Vagina (tissue), 2 donors: ENCODE measurements around the gene PRKAA1. TPM values are rescaled to one million over a fixed set of nuclear protein-coding genes. Genes with fewer than 3 reads are reported as not detected.

Experiments used
- DNase-seq, 2 donors: peaks; one replicate each; pipeline ENCODE4 v3.0.0-alpha.2; 2017; ENCODE audit errors: extremely low spot score in 2 of 2
- H3K27ac ChIP-seq: fragments of 200-600 bp; sonication (generic); one replicate; pipeline ENCODE4 v1.5.1; 2019
- H3K27me3 ChIP-seq: fragments of 200-600 bp; sonication (generic); one replicate; pipeline ENCODE4 v1.5.1; 2019
- H3K36me3 ChIP-seq, 2 donors: fragments of 200-600 bp; sonication (generic); one replicate each; pipeline ENCODE4 v1.5.1; 2017 to 2019
- H3K4me1 ChIP-seq: fragments of 200-600 bp; sonication (generic); one replicate; pipeline ENCODE4 v1.5.1; 2019
- H3K4me3 ChIP-seq, 2 donors: fragments of 200-600 bp; sonication (generic); 1 replicate in 1 of 2; 2 replicates in 1 of 2; pipeline ENCODE4 v1.5.1; 2016 to 2019
- H3K9me3 ChIP-seq: fragments of 200-600 bp; sonication (generic); one replicate; pipeline ENCODE4 v1.5.1; 2019
- CTCF ChIP-seq, 3 experiments: fragments of 450-650 bp in 2 of 3; fragments of 200-600 bp in 1 of 3; sonication (generic) in 1 of 3; IDR thresholded peaks; one replicate each; pipeline ENCODE4 v1.5.1; 2017 to 2019; ENCODE audit warnings: antibody characterized with exemption in 3 of 3, mild to moderate bottlenecking in 2 of 3, moderate library complexity in 2 of 3
- POLR2A ChIP-seq, 2 donors: fragments of 450-650 bp; IDR thresholded peaks; one replicate each; pipeline ENCODE4 v1.6.1; 2017; ENCODE audit warnings: antibody characterized with exemption in 2 of 2, mild to moderate bottlenecking in 2 of 2, moderate library complexity in 2 of 2
- POLR2AphosphoS5 ChIP-seq, 2 donors: sonication (generic); formaldehyde crosslinking; IDR thresholded peaks; one replicate each; pipeline ENCODE4 v1.9.0; 2017; ENCODE audit warnings: antibody characterized with exemption in 2 of 2, mild to moderate bottlenecking in 2 of 2, low read depth in 1 of 2; ENCODE audit not compliant: insufficient read depth in 1 of 2
- intact Hi-C: fragments of 100-400 bp; cut with DNase I; formaldehyde crosslinking; loops from one replicate; pipeline ENCODE4 v1.15.1; 2023
- total RNA-seq: library from RNA; depleted of rRNA; stranded (reverse); fragments of >200 nt; gene quantifications from one replicate; pipeline ENCODE4 v1.2.3, GENCODE V29; 2016

The PRKAA1 gene
- total RNA-seq, 1 donor from 2014 or later, result 69.0 TPM

- TF ChIP-seq CTCF (IDR thresholded peaks at IDR 0.05), result no peak
- no peak for TF ChIP-seq POLR2AphosphoS5 (IDR thresholded peaks at IDR 0.05; ENCODE audit: insufficient read depth in 1 of 2, low read depth in 1 of 2)
- TF ChIP-seq POLR2A (IDR thresholded peaks at IDR 0.05), result no peak
- Histone ChIP-seq H3K27ac (no peak overlapping the region), H3K36me3 (peaks cover 0 to 25% of the 10 kb centered on the region in 2 donors), H3K9me3 (no peaks in the 10 kb centered on the region), H3K4me1 (peaks cover 24% of the 10 kb centered on the region), H3K27me3 (no peaks in the 10 kb centered on the region), H3K4me3 (no peak overlapping the region)
- intact Hi-C loops, result no loop called here
- no peak for DNase-seq
Measured at GRCh38 chr5:40776658-40776977, 21.6 kb downstream of the PRKAA1 start.

GRCh38 chr5:40775846-40776657 lies 22.1 kb downstream of the PRKAA1 start:
- intact Hi-C loops, result no loop called here
- no peak for DNase-seq
- H3K9me3 ChIP-seq, result no peaks in the 10 kb centered on the region
- H3K4me1 ChIP-seq, result peaks cover 23% of the 10 kb centered on the region
- peaks cover 0 to 30% of the 10 kb centered on the region in 2 donors for H3K36me3 ChIP-seq
- H3K27me3 ChIP-seq, result no peaks in the 10 kb centered on the region
- TF ChIP-seq POLR2AphosphoS5 (IDR thresholded peaks at IDR 0.05; ENCODE audit: insufficient read depth in 1 of 2, low read depth in 1 of 2), result no peak
- TF ChIP-seq CTCF (IDR thresholded peaks at IDR 0.05), result no peak
- TF ChIP-seq POLR2A (IDR thresholded peaks at IDR 0.05), result no peak
- H3K4me3 ChIP-seq, result no peak overlapping the region
- no peak overlapping the region for H3K27ac ChIP-seq

- Histone ChIP-seq H3K27ac (no peak overlapping the region), H3K4me1 (peaks cover 15% of the 10 kb centered on the region), H3K36me3 (peaks cover 0 to 33% of the 10 kb centered on the region in 2 donors), H3K4me3 (no peak overlapping the region), H3K9me3 (no peaks in the 10 kb centered on the region), H3K27me3 (no peaks in the 10 kb centered on the region)
- TF ChIP-seq POLR2A (IDR thresholded peaks at IDR 0.05), result no peak
- TF ChIP-seq POLR2AphosphoS5 (IDR thresholded peaks at IDR 0.05; ENCODE audit: insufficient read depth in 1 of 2, low read depth in 1 of 2), result no peak
- no peak for TF ChIP-seq CTCF (IDR thresholded peaks at IDR 0.05)
- no peak for DNase-seq
- intact Hi-C loops, result no loop called here
Measured at GRCh38 chr5:40775085-40775845, 22.9 kb downstream of the PRKAA1 start.

GRCh38 chr5:40774623-40775022 lies 23.6 kb downstream of the PRKAA1 start:
- Histone ChIP-seq H3K4me3 (no peak overlapping the region), H3K4me1 (peaks cover 11% of the 10 kb centered on the region), H3K27ac (no peak overlapping the region), H3K27me3 (no peaks in the 10 kb centered on the region), H3K9me3 (no peaks in the 10 kb centered on the region), H3K36me3 (peaks cover 0 to 33% of the 10 kb centered on the region in 2 donors)
- DNase-seq, result no peak
- TF ChIP-seq POLR2AphosphoS5 (IDR thresholded peaks at IDR 0.05; ENCODE audit: insufficient read depth in 1 of 2, low read depth in 1 of 2) (no peak), POLR2A (IDR thresholded peaks at IDR 0.05) (no peak), CTCF (IDR thresholded peaks at IDR 0.05) (no peak)
- intact Hi-C loops, result no loop called here

- no peak for DNase-seq
- peaks cover under 1% of the 10 kb centered on the region for H3K4me1 ChIP-seq
- H3K9me3 ChIP-seq, result no peaks in the 10 kb centered on the region
- TF ChIP-seq POLR2A (IDR thresholded peaks at IDR 0.05) (no peak), POLR2AphosphoS5 (IDR thresholded peaks at IDR 0.05; ENCODE audit: insufficient read depth in 1 of 2, low read depth in 1 of 2) (no peak), CTCF (IDR thresholded peaks at IDR 0.05) (no peak)
- peaks cover 0 to 41% of the 10 kb centered on the region in 2 donors for H3K36me3 ChIP-seq
- no peaks in the 10 kb centered on the region for H3K27me3 ChIP-seq
- H3K27ac ChIP-seq, result no peak overlapping the region
- no peak overlapping the region for H3K4me3 ChIP-seq
- intact Hi-C loops, result no loop called here
Measured at GRCh38 chr5:40770764-40771163, 27.4 kb downstream of the PRKAA1 start.
